Activated naive CD8-positive, alpha-beta T cell treated with anti-CD3 and anti-CD28 coated beads for 36 hours (primary cell): Measurements from ENCODE around the gene GHDC. TPM values are rescaled to one million over a fixed set of nuclear protein-coding genes. Genes with fewer than 3 reads are reported as not detected.
A peak's percentile ranks its signal among the peaks of the same experiment; 100 is the strongest.

Experiments
- DNase-seq: peaks from one replicate; pipeline ENCODE4 v3.0.0; 2021
- H3K27ac Mint-ChIP-seq: one replicate; pipeline ENCODE4 v1.8.0; 2022; ENCODE audit warnings: mild to moderate bottlenecking, moderate library complexity, mixed read lengths
- H3K27me3 Mint-ChIP-seq: one replicate; pipeline ENCODE4 v1.8.0; 2022; ENCODE audit warnings: mild to moderate bottlenecking, mixed read lengths
- H3K36me3 Mint-ChIP-seq: one replicate; pipeline ENCODE4 v1.8.0; 2021; ENCODE audit warnings: mild to moderate bottlenecking, mixed read lengths
- H3K4me1 Mint-ChIP-seq: one replicate; pipeline ENCODE4 v1.8.0; 2021; ENCODE audit warnings: mixed read lengths
- H3K4me3 Mint-ChIP-seq: one replicate; pipeline ENCODE4 v1.8.0; 2022; ENCODE audit warnings: mild to moderate bottlenecking, moderate library complexity, mixed read lengths
- H3K9me3 Mint-ChIP-seq: one replicate; pipeline ENCODE4 v1.8.0; 2022; ENCODE audit warnings: mixed read lengths
- total RNA-seq, 2 experiments: library from RNA; stranded (reverse); gene quantifications; one replicate each; pipeline ENCODE4 v1.2.3, GENCODE V29; 2021

Gene GHDC
- total RNA-seq, 2 experiments from 2014 or later, result 13.6 to 14.6 TPM

GRCh38 chr17:42180922-42181850 is 13.1 kb downstream of the GHDC start, which contains the start of gene KCNH4:
KCNH4 (minus strand) TSS chr17:42181142; CDS start chr17:42180945, 197 bp downstream.
- H3K4me1 Mint-ChIP-seq, result peaks cover 39% of the 10 kb centered on the region
- H3K27ac Mint-ChIP-seq, result no peak within 1 kb of the TSS
- no peaks in the 10 kb centered on the region for H3K9me3 Mint-ChIP-seq
- H3K36me3 Mint-ChIP-seq, result no peaks in the 10 kb centered on the region
- peak; percentile 88 for DNase-seq
- peak within 1 kb of the TSS; percentile 57 for H3K4me3 Mint-ChIP-seq
- peaks cover 47% of the 10 kb centered on the region for H3K27me3 Mint-ChIP-seq

- H3K4me3 Mint-ChIP-seq, result peak overlapping the region; percentile 7
- no peaks in the 10 kb centered on the region for H3K9me3 Mint-ChIP-seq
- peaks cover 47% of the 10 kb centered on the region for H3K27me3 Mint-ChIP-seq
- DNase-seq, result no peak
- H3K36me3 Mint-ChIP-seq, result no peaks in the 10 kb centered on the region
- H3K4me1 Mint-ChIP-seq, result peaks cover 39% of the 10 kb centered on the region
- no peak overlapping the region for H3K27ac Mint-ChIP-seq
Measured at GRCh38 chr17:42180411-42180921, 13.8 kb downstream of the GHDC start.

GRCh38 chr17:42179911-42180410 is 14.3 kb downstream of the GHDC start:
- no peak overlapping the region for H3K27ac Mint-ChIP-seq
- DNase-seq, result peak; percentile 43
- H3K36me3 Mint-ChIP-seq, result no peaks in the 10 kb centered on the region
- peaks cover 47% of the 10 kb centered on the region for H3K27me3 Mint-ChIP-seq
- peaks cover 39% of the 10 kb centered on the region for H3K4me1 Mint-ChIP-seq
- peak overlapping the region; percentile 38 for H3K4me3 Mint-ChIP-seq
- no peaks in the 10 kb centered on the region for H3K9me3 Mint-ChIP-seq

GRCh38 chr17:42179335-42179734 is 15.0 kb downstream of the GHDC start:
- Mint-ChIP-seq H3K27me3 (peaks cover 47% of the 10 kb centered on the region), H3K9me3 (no peaks in the 10 kb centered on the region), H3K27ac (no peak overlapping the region), H3K4me3 (no peak overlapping the region), H3K36me3 (no peaks in the 10 kb centered on the region), H3K4me1 (peaks cover 33% of the 10 kb centered on the region)
- no peak for DNase-seq

- H3K9me3 Mint-ChIP-seq, result no peaks in the 10 kb centered on the region
- no peak for DNase-seq
- peaks cover 47% of the 10 kb centered on the region for H3K27me3 Mint-ChIP-seq
- H3K36me3 Mint-ChIP-seq, result no peaks in the 10 kb centered on the region
- H3K4me1 Mint-ChIP-seq, result peaks cover 32% of the 10 kb centered on the region
- H3K27ac Mint-ChIP-seq, result no peak overlapping the region
- no peak overlapping the region for H3K4me3 Mint-ChIP-seq
Measured at GRCh38 chr17:42178817-42179216, 15.5 kb downstream of the GHDC start.

- no peak overlapping the region for H3K4me3 Mint-ChIP-seq
- peaks cover 42% of the 10 kb centered on the region for H3K27me3 Mint-ChIP-seq
Measured at GRCh38 chr17:42177684-42178083, 16.6 kb downstream of the GHDC start.

GRCh38 chr17:42174126-42174783 is 20.0 kb downstream of the GHDC start:
- Mint-ChIP-seq H3K27me3 (peaks cover 11% of the 10 kb centered on the region), H3K27ac (no peak overlapping the region), H3K9me3 (no peaks in the 10 kb centered on the region), H3K4me1 (peaks cover 9% of the 10 kb centered on the region), H3K36me3 (no peaks in the 10 kb centered on the region), H3K4me3 (no peak overlapping the region)
- no peak for DNase-seq

More at GRCh38 chr17:42177684-42178083, 16.6 kb downstream of the GHDC start:
- no peak for DNase-seq
- H3K4me1 Mint-ChIP-seq, result peaks cover 22% of the 10 kb centered on the region
- no peaks in the 10 kb centered on the region for H3K36me3 Mint-ChIP-seq
- H3K27ac Mint-ChIP-seq, result no peak overlapping the region
- no peaks in the 10 kb centered on the region for H3K9me3 Mint-ChIP-seq

- H3K27me3 Mint-ChIP-seq, result no peaks in the 10 kb centered on the region
- no peak overlapping the region for H3K4me3 Mint-ChIP-seq
- H3K9me3 Mint-ChIP-seq, result no peaks in the 10 kb centered on the region
- no peaks in the 10 kb centered on the region for H3K36me3 Mint-ChIP-seq
- no peak overlapping the region for H3K27ac Mint-ChIP-seq
- DNase-seq, result no peak
- no peaks in the 10 kb centered on the region for H3K4me1 Mint-ChIP-seq
Measured at GRCh38 chr17:42171831-42172230, 22.5 kb downstream of the GHDC start.

GRCh38 chr17:42169351-42169750 is 24.9 kb downstream of the GHDC start:
- Mint-ChIP-seq H3K9me3 (no peaks in the 10 kb centered on the region), H3K4me3 (no peak overlapping the region), H3K27ac (no peak overlapping the region), H3K4me1 (no peaks in the 10 kb centered on the region), H3K27me3 (no peaks in the 10 kb centered on the region), H3K36me3 (no peaks in the 10 kb centered on the region)
- no peak for DNase-seq

- Mint-ChIP-seq H3K27me3 (no peaks in the 10 kb centered on the region), H3K9me3 (no peaks in the 10 kb centered on the region)
Measured at GRCh38 chr17:42167807-42168206, 26.5 kb downstream of the GHDC start.

GRCh38 chr17:42166196-42166763 is 28.0 kb downstream of the GHDC start:
- Mint-ChIP-seq H3K27me3 (no peaks in the 10 kb centered on the region), H3K9me3 (no peaks in the 10 kb centered on the region), H3K4me1 (no peaks in the 10 kb centered on the region), H3K36me3 (no peaks in the 10 kb centered on the region), H3K27ac (no peak overlapping the region), H3K4me3 (no peak overlapping the region)
- DNase-seq, result no peak

More at GRCh38 chr17:42167807-42168206, 26.5 kb downstream of the GHDC start:
- DNase-seq, result no peak
- no peak overlapping the region for H3K4me3 Mint-ChIP-seq
- H3K36me3 Mint-ChIP-seq, result no peaks in the 10 kb centered on the region
- no peaks in the 10 kb centered on the region for H3K4me1 Mint-ChIP-seq
- no peak overlapping the region for H3K27ac Mint-ChIP-seq

- Mint-ChIP-seq H3K36me3 (no peaks in the 10 kb centered on the region), H3K4me1 (no peaks in the 10 kb centered on the region), H3K9me3 (no peaks in the 10 kb centered on the region), H3K4me3 (no peak overlapping the region), H3K27me3 (no peaks in the 10 kb centered on the region), H3K27ac (no peak overlapping the region)
- DNase-seq, result no peak
Measured at GRCh38 chr17:42165751-42166150, 28.5 kb downstream of the GHDC start.

- H3K4me1 Mint-ChIP-seq, result no peaks in the 10 kb centered on the region
- H3K4me3 Mint-ChIP-seq, result no peak overlapping the region
- no peak overlapping the region for H3K27ac Mint-ChIP-seq
Measured at GRCh38 chr17:42163696-42164407, 30.4 kb downstream of the GHDC start.

GRCh38 chr17:42163113-42163512 is 31.2 kb downstream of the GHDC start:
- Mint-ChIP-seq H3K27ac (no peak overlapping the region), H3K36me3 (no peaks in the 10 kb centered on the region), H3K4me3 (no peak overlapping the region), H3K27me3 (no peaks in the 10 kb centered on the region), H3K9me3 (no peaks in the 10 kb centered on the region), H3K4me1 (no peaks in the 10 kb centered on the region)
- DNase-seq, result peak; percentile 54

More at GRCh38 chr17:42163696-42164407, 30.4 kb downstream of the GHDC start:
- no peaks in the 10 kb centered on the region for H3K9me3 Mint-ChIP-seq
- no peaks in the 10 kb centered on the region for H3K27me3 Mint-ChIP-seq
- H3K36me3 Mint-ChIP-seq, result no peaks in the 10 kb centered on the region
- DNase-seq, result no peak
